A673 (cell line): Measurements from ENCODE around the gene RGS16.

Source experiments
- EZH2 ChIP-seq: fragments of 200-600 bp; sonication (generic); IDR thresholded peaks from 2 replicates; pipeline ENCODE4 v1.6.1; 2017; ENCODE audit warnings: borderline replicate concordance, low read depth, mild to moderate bottlenecking, mixed read lengths, antibody characterized with exemption, low read length; ENCODE audit not compliant: poor library complexity, severe bottlenecking
- TF ChIP-seq, protein P1 (sequence below): fragments of 300-800, 200-600 bp; sonication (generic); conservative IDR thresholded peaks from 2 replicates; pipeline ENCODE4 v1.5.1; 2017; ENCODE audit warnings: low read depth, mild to moderate bottlenecking, antibody characterized with exemption, low read length, moderate library complexity, mixed read lengths

DNA sequence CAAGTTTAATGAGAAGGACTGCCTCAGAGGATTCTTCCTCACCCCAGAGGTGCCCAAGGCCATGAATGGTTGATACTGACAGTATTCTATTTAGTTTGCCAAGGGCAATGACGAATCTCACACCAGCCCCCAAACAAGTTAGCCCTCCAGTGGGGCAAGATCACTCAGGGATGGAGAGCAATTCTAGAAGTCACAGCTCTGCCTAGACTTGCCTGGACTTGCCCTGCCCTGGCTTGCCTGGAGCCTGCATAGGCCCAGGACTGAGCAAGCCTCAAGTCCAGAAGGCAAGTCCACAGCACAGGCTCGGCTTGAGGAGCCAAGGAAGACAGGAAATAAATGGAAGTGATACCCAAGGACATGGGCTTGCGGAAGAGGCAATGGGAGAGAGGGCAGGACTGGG is 39.5 kb upstream of the RGS16 start:
- TF ChIP-seq, protein P1, sequence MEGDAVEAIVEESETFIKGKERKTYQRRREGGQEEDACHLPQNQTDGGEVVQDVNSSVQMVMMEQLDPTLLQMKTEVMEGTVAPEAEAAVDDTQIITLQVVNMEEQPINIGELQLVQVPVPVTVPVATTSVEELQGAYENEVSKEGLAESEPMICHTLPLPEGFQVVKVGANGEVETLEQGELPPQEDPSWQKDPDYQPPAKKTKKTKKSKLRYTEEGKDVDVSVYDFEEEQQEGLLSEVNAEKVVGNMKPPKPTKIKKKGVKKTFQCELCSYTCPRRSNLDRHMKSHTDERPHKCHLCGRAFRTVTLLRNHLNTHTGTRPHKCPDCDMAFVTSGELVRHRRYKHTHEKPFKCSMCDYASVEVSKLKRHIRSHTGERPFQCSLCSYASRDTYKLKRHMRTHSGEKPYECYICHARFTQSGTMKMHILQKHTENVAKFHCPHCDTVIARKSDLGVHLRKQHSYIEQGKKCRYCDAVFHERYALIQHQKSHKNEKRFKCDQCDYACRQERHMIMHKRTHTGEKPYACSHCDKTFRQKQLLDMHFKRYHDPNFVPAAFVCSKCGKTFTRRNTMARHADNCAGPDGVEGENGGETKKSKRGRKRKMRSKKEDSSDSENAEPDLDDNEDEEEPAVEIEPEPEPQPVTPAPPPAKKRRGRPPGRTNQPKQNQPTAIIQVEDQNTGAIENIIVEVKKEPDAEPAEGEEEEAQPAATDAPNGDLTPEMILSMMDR = no peak
- TF ChIP-seq EZH2 = no peak
